Mononuclear cell (primary cell): ENCODE data around the gene MORF4L2. TPM values are rescaled to one million over a fixed set of nuclear protein-coding genes. Genes with fewer than 3 reads are reported as not detected.
A peak's percentile ranks its signal among the peaks of the same experiment; 100 is the strongest.
"Not testable (repeated sequence)": the region's sequence is repeated elsewhere in the genome, so short reads cannot be mapped to it uniquely, and the experiment has no call there.

ENCODE experiments used
- H3K27me3 ChIP-seq: 2 replicates; pipeline ENCODE4 v1.6.0; 2011; ENCODE audit warnings: low read length, control low read depth; ENCODE audit not compliant: insufficient read depth
- H3K4me1 ChIP-seq: 2 replicates; pipeline ENCODE4 v1.5.1; 2011; ENCODE audit warnings: mild to moderate bottlenecking, low read length, control low read depth; ENCODE audit not compliant: insufficient read depth
- H3K4me3 ChIP-seq: 2 replicates; pipeline ENCODE4 v1.5.1; 2011; ENCODE audit warnings: mild to moderate bottlenecking, low read length, moderate library complexity
- H3K9me3 ChIP-seq: 2 replicates; pipeline ENCODE4 v1.5.1; 2011; ENCODE audit warnings: low read depth, mild to moderate bottlenecking, control low read depth, low read length
- total RNA-seq: library from RNA; depleted of rRNA; stranded (reverse); fragments of >200 nt; gene quantifications from one replicate; pipeline ENCODE4 v1.2.3, GENCODE V29; 2012

MORF4L2 gene
- total RNA-seq, 1 donor: 153 TPM

DNA sequence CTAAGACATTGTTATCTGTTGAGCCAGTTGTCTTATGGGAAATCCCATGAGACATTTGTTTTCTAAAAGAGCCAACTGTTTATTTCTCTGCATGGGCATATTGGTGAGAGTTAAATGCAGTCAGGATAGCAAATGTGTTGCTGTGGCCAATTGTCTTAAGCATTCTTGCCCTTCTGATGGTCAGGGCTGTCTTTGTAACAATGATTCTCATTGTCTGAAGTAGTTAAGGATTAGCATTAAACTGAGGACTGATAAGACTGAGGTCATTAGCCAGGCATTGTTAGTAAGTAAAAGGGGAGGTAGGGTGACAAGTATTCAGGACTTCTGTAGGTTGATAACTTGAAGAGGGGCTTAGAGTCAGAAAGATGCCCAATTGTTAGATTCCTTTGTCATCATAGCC, 11.2 kb upstream of the MORF4L2 start:
- no peaks in the 10 kb centered on the region for H3K27me3 ChIP-seq
- no peaks in the 10 kb centered on the region for H3K4me1 ChIP-seq
- no peak overlapping the region for H3K4me3 ChIP-seq
- H3K9me3 ChIP-seq: no peaks in the 10 kb centered on the region

DNA sequence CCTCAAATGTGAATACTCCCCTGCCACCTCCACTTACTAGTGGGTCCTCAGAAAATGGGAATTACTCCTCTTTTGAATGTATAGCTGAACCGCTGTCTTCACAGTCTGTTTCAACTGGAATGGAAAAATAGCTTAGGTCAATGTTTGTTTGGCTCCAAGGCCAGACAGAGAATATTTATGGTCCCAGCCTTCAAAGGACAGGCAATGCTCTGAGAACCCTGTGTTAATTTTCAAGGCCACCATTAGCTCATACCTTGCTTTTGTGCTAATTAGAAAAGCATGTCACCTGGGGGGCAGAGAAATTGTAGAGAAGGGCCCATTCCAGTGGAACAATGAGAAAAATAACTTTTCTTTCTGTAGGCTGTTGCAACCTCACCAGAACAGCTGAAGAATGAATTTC, 4.6 kb upstream of the MORF4L2 start:
- Histone ChIP-seq H3K9me3 (no peaks in the 10 kb centered on the region), H3K4me1 (no peaks in the 10 kb centered on the region), H3K27me3 (no peaks in the 10 kb centered on the region), H3K4me3 (no peak overlapping the region)

GRCh38 chrX:103688946-103689345, 2.4 kb upstream of the MORF4L2 start:
- Histone ChIP-seq H3K4me3 (no peak overlapping the region), H3K9me3 (no peaks in the 10 kb centered on the region), H3K4me1 (peaks cover 9% of the 10 kb centered on the region), H3K27me3 (no peaks in the 10 kb centered on the region)

DNA sequence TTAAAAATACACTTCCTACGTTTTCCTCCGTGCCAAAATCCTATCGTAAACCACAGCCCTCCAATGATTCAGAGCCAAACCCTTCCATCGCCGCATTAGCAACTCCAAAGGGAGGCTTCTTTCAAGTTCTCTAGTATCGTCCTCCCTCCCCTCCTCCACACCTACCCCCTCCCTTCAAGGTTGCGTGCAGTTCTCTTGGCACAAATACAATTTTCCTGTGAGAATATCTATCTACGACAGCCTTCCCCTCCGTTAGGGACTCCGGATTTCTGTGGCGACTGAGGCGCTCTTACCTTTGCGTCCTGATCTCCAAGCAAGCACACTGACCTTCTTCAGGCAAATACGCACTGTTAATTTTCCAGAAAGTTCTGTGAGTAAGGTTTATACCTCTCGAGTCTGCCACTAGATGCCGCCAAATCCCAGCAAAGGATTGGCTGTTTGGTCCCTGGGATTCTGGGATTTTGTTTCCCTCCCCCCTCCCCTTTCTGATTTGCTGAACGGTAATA, 1.2 kb upstream of the MORF4L2 start:
- Histone ChIP-seq H3K4me3 (peak overlapping the region; percentile 91), H3K9me3 (no peaks in the 10 kb centered on the region), H3K27me3 (no peaks in the 10 kb centered on the region), H3K4me1 (peaks cover 9% of the 10 kb centered on the region)

DNA sequence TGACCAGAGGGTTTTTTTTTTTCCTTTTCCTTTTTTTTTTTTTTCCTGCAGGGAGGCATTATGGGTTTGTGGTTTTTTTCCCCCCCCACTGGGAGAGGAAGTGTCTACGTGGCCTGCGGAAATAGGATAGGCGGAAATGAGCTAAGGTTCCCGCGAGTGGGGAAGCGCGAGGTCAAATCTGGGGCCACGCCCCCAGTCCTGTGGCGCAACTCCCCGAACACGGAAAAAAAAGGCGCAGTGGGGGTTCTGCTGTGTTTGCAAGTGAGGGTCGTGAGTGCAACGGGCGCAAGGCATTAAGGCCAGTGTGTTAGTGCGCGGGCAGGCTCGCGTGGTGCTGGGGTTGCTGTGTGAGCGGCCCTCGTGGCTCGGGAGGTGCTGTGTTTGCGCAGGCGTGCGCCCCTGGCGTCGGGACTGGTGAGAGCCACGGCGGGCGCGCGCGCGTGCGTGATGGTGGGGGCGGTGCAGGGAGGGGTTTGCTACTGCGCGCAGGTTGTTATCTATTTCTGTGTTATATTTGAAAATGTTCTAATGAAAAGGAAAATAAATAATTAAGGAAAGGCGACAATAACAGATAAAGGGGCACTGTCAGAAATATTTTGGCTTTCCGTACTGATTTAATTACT, 685 bp upstream of the MORF4L2 start:
- no peaks in the 10 kb centered on the region for H3K9me3 ChIP-seq
- no peaks in the 10 kb centered on the region for H3K27me3 ChIP-seq
- H3K4me3 ChIP-seq: peak overlapping the region; percentile 91
- H3K4me1 ChIP-seq: peaks cover 9% of the 10 kb centered on the region

GRCh38 chrX:103685396-103685795, 1.1 kb downstream of the MORF4L2 start:
- H3K4me3 ChIP-seq: peak overlapping the region; percentile 91
- no peaks in the 10 kb centered on the region for H3K27me3 ChIP-seq
- peaks cover 9% of the 10 kb centered on the region for H3K4me1 ChIP-seq
- no peaks in the 10 kb centered on the region for H3K9me3 ChIP-seq

- Histone ChIP-seq H3K27me3 (no peaks in the 10 kb centered on the region), H3K4me1 (peaks cover 9% of the 10 kb centered on the region), H3K4me3 (no peak overlapping the region), H3K9me3 (no peaks in the 10 kb centered on the region)
Observed at GRCh38 chrX:103681443-103681842, 5.1 kb downstream of the MORF4L2 start.

GRCh38 chrX:103678199-103678993, 8.1 kb downstream of the MORF4L2 start:
- Histone ChIP-seq H3K4me3 (no peak overlapping the region), H3K4me1 (no peaks in the 10 kb centered on the region), H3K9me3 (no peaks in the 10 kb centered on the region), H3K27me3 (no peaks in the 10 kb centered on the region)

DNA sequence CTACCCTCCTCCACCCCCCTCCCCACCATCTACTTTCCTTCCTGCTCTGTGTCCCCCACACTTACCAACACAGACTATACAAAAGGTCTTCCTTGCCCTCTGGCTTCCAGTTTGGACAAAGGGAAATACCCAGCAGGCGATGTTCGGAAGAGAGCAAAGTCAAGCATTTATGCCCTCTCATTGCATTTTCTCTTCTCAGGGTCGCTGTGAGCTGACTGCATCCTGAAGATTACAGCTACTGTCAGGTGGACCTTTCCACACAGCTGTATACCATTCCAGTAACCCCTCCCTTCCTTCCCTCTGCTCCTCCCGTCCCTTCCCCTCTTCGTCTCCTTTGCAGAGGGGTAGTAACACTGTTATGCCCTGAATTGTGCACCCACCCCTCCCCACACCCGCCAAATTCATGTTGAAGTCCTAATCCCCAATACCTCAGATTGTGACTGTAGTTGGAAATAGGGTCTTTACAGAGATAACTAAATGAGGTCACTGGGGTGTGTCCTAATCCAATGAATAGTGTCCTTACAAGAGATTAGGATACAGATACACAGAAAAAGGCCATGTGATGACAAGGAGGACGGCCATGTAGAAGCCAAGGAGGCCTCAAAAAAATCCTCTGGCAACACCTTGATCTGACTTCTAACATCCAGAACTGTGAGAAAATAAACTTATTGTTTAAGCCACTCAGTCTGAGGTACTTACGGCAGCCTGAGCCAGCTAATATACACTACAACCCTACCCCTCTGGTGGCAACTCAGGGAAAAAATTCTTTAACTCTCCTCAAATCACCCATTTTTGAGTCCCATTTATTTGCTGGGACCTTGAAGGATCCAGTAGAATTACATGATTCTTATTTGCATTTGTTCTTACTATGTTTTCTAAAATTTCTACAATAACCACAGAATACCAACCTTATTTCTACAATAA, 11.7 kb downstream of the MORF4L2 start:
- Histone ChIP-seq H3K4me3 (no peak overlapping the region), H3K27me3 (no peaks in the 10 kb centered on the region), H3K9me3 (no peaks in the 10 kb centered on the region), H3K4me1 (no peaks in the 10 kb centered on the region)

- H3K27me3 ChIP-seq: no peaks in the 10 kb centered on the region
- H3K4me3 ChIP-seq: no peak overlapping the region
- no peaks in the 10 kb centered on the region for H3K9me3 ChIP-seq
- H3K4me1 ChIP-seq: no peaks in the 10 kb centered on the region
Observed at GRCh38 chrX:103669745-103670144, 16.8 kb downstream of the MORF4L2 start.

GRCh38 chrX:103666202-103667107, 20.0 kb downstream of the MORF4L2 start:
- no peaks in the 10 kb centered on the region for H3K4me1 ChIP-seq
- peaks cover 7% of the 10 kb centered on the region for H3K27me3 ChIP-seq
- no peaks in the 10 kb centered on the region for H3K9me3 ChIP-seq
- H3K4me3 ChIP-seq: no peak overlapping the region

- H3K27me3 ChIP-seq: peaks cover 7% of the 10 kb centered on the region
- no peaks in the 10 kb centered on the region for H3K9me3 ChIP-seq
- H3K4me3 ChIP-seq: no peak overlapping the region
Observed at GRCh38 chrX:103663981-103664762, 22.3 kb downstream of the MORF4L2 start.

GRCh38 chrX:103659460-103659859, 27.0 kb downstream of the MORF4L2 start:
- not testable (repeated sequence) for H3K4me1 ChIP-seq, H3K4me3 ChIP-seq, H3K9me3 ChIP-seq, H3K27me3 ChIP-seq

More at GRCh38 chrX:103663981-103664762, 22.3 kb downstream of the MORF4L2 start:
- H3K4me1 ChIP-seq: no peaks in the 10 kb centered on the region
